HepG2 (cell line): Measurements from ENCODE around the gene TOB1. TPM values are rescaled to one million over a fixed set of nuclear protein-coding genes. Genes with fewer than 3 reads are reported as not detected.
A peak's percentile ranks its signal among the peaks of the same experiment; 100 is the strongest.

Experiments
- ARHGAP35 ChIP-seq: sonication (generic); formaldehyde crosslinking; IDR thresholded peaks from 2 replicates; pipeline ENCODE4 v1.9.0; 2022; ENCODE audit warnings: mild to moderate bottlenecking, inconsistent platforms, moderate library complexity, missing genetic modification reagents, borderline replicate concordance
- BHLHE40 ChIP-seq: IDR thresholded peaks from 2 replicates; pipeline ENCODE4 v1.6.1; 2011; ENCODE audit warnings: low read length, improper control_type of control experiment
- CENPX ChIP-seq: sonication (generic); formaldehyde crosslinking; IDR thresholded peaks from 2 replicates; pipeline ENCODE4 v1.9.0; 2021; ENCODE audit warnings: mild to moderate bottlenecking, missing genetic modification reagents, moderate library complexity
- DNMT1 ChIP-seq: sonication (generic); formaldehyde crosslinking; IDR thresholded peaks from 2 replicates; pipeline ENCODE4 v1.5.1; 2020; ENCODE audit warnings: mild to moderate bottlenecking, missing genetic modification reagents
- EP300 ChIP-seq, 3 experiments: sonication (generic) in 1 of 3; formaldehyde crosslinking in 1 of 3; IDR thresholded peaks; 2 replicates each; pipeline versions ENCODE4 v1.5.1 to v1.6.1; 2011 to 2020; ENCODE audit warnings: low read depth in 2 of 3, low read length in 2 of 3, borderline replicate concordance in 1 of 3, improper control_type of control experiment in 1 of 3, mild to moderate bottlenecking in 1 of 3, missing genetic modification reagents in 1 of 3, moderate library complexity in 1 of 3
- FOXM1 ChIP-seq: sonication (generic); formaldehyde crosslinking; IDR thresholded peaks from 2 replicates; pipeline ENCODE4 v1.5.0; 2020; ENCODE audit warnings: missing genetic modification reagents
- HIVEP1 ChIP-seq: sonication (generic); formaldehyde crosslinking; IDR thresholded peaks from 2 replicates; pipeline ENCODE4 v1.4.0; 2020; ENCODE audit warnings: mild to moderate bottlenecking, missing genetic modification reagents
- HNRNPH1 ChIP-seq: fragments of 200-400 bp; formaldehyde crosslinking; optimal IDR thresholded peaks from 2 replicates; pipeline ENCODE3; 2017; ENCODE audit warnings: mild to moderate bottlenecking, low read depth, low read length
- HOXA7 ChIP-seq: sonication (generic); formaldehyde crosslinking; IDR thresholded peaks from 2 replicates; pipeline ENCODE4 v1.8.1; 2022; ENCODE audit warnings: mild to moderate bottlenecking, missing genetic modification reagents, moderate library complexity
- MAF1 ChIP-seq: sonication (generic); formaldehyde crosslinking; IDR thresholded peaks from 2 replicates; pipeline ENCODE4 v1.5.0; 2020; ENCODE audit warnings: missing genetic modification reagents, borderline replicate concordance
- MAFG ChIP-seq: sonication (generic); formaldehyde crosslinking; IDR thresholded peaks from 2 replicates; pipeline ENCODE4 v1.5.1; 2020; ENCODE audit warnings: mild to moderate bottlenecking, missing genetic modification reagents
- SMAD3 ChIP-seq: sonication (generic); formaldehyde crosslinking; IDR thresholded peaks from 2 replicates; pipeline ENCODE4 v1.4.0; 2020; ENCODE audit warnings: missing genetic modification reagents
- TCF12 ChIP-seq, 2 experiments: fragments of 450-650 bp in 1 of 2; sonication (generic) in 1 of 2; formaldehyde crosslinking in 1 of 2; IDR thresholded peaks; 2 replicates each; pipeline versions ENCODE4 v1.6.1 to v1.8.0; 2017 to 2022; ENCODE audit warnings: antibody characterized with exemption in 1 of 2, mild to moderate bottlenecking in 1 of 2, missing genetic modification reagents in 1 of 2, moderate library complexity in 1 of 2
- ZBTB21 ChIP-seq: sonication (generic); formaldehyde crosslinking; IDR thresholded peaks from 2 replicates; pipeline ENCODE4 v1.4.0; 2020; ENCODE audit warnings: missing genetic modification reagents
- ZC3H4 ChIP-seq: sonication (generic); formaldehyde crosslinking; IDR thresholded peaks from 2 replicates; pipeline ENCODE4 v1.4.0; 2020; ENCODE audit warnings: missing genetic modification reagents, borderline replicate concordance
- ZNF746 ChIP-seq: sonication (generic); formaldehyde crosslinking; IDR thresholded peaks from 2 replicates; pipeline ENCODE4 v1.8.0; 2022; ENCODE audit warnings: mild to moderate bottlenecking, missing genetic modification reagents
- polyA plus RNA-seq, 8 experiments: library from polyadenylated mRNA; depleted of rRNA in 3 of 8; stranded (reverse) in 7 of 8; unstranded in 1 of 8; fragments of >200 nt; fragmentation: Illumina TruSeq in 4 of 8; extraction: Trizol in 4 of 8; gene quantifications; 2 replicates each; pipeline versions ENCODE4 v1.2.1 to v1.2.3, GENCODE V29; 2011 to 2016; ENCODE audit warnings: low read depth in 4 of 8, missing spikeins in 1 of 8, mixed read lengths in 1 of 8; ENCODE audit not compliant: insufficient read depth in 1 of 8
- total RNA-seq, 5 experiments: library from RNA; depleted of rRNA; stranded (reverse); fragments of >200 nt; fragmentation: Illumina TruSeq; extraction: Trizol; gene quantifications; 2 replicates each; pipeline ENCODE4 v1.2.3, GENCODE V29; 2016; ENCODE audit warnings: low read depth in 1 of 5
- TF ChIP-seq, protein P1 (sequence below): sonication (generic); formaldehyde crosslinking; IDR thresholded peaks from 2 replicates; pipeline ENCODE4 v1.4.0; 2020; ENCODE audit warnings: missing genetic modification reagents
- TF ChIP-seq, protein P2 (sequence below): sonication (generic); formaldehyde crosslinking; IDR thresholded peaks from 2 replicates; pipeline ENCODE4 v1.5.0; 2020; ENCODE audit warnings: mild to moderate bottlenecking, missing genetic modification reagents, borderline replicate concordance
- TF ChIP-seq, protein P3 (sequence below): IDR thresholded peaks from 2 replicates; pipeline ENCODE4 v1.6.1; 2016; ENCODE audit warnings: mild to moderate bottlenecking
- TF ChIP-seq, protein P4 (sequence below): IDR thresholded peaks from 2 replicates; pipeline ENCODE4 v1.6.1; 2018; ENCODE audit warnings: missing genetic modification reagents, mild to moderate bottlenecking, missing compliant biosample characterization

Gene TOB1
- total and polyA plus RNA-seq, 2 of the 13 experiments (the other 11 are each of a cell fraction or from before 2014, with no cell fraction given) = 21.9 to 57.7 TPM

DNA sequence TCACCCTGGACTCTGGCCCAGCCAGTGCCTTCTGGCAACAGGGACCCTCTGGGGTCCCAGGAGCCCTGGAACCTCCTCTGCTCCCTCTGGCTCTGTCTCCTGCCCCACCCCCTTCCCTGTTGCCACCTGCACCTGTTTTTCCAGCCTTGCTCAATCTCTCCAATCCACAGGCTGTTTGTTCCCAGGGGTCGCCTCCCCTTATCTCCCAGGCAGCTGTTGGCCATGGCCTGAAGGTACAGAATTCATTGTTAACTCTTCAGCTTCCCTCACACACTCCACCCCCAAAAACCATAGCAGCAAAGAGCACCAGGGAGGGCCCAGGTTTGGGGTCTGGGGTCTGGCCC is 39.3 kb upstream of the TOB1 start (continued):
- TF ChIP-seq, protein P1, sequence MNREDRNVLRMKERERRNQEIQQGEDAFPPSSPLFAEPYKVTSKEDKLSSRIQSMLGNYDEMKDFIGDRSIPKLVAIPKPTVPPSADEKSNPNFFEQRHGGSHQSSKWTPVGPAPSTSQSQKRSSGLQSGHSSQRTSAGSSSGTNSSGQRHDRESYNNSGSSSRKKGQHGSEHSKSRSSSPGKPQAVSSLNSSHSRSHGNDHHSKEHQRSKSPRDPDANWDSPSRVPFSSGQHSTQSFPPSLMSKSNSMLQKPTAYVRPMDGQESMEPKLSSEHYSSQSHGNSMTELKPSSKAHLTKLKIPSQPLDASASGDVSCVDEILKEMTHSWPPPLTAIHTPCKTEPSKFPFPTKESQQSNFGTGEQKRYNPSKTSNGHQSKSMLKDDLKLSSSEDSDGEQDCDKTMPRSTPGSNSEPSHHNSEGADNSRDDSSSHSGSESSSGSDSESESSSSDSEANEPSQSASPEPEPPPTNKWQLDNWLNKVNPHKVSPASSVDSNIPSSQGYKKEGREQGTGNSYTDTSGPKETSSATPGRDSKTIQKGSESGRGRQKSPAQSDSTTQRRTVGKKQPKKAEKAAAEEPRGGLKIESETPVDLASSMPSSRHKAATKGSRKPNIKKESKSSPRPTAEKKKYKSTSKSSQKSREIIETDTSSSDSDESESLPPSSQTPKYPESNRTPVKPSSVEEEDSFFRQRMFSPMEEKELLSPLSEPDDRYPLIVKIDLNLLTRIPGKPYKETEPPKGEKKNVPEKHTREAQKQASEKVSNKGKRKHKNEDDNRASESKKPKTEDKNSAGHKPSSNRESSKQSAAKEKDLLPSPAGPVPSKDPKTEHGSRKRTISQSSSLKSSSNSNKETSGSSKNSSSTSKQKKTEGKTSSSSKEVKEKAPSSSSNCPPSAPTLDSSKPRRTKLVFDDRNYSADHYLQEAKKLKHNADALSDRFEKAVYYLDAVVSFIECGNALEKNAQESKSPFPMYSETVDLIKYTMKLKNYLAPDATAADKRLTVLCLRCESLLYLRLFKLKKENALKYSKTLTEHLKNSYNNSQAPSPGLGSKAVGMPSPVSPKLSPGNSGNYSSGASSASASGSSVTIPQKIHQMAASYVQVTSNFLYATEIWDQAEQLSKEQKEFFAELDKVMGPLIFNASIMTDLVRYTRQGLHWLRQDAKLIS = no peak
- TF ChIP-seq DNMT1 (no peak), ARHGAP35 (CRISPR knock-in tag) (no peak), MAFG (CRISPR knock-in tag) (no peak), HIVEP1 (no peak), ZBTB21 (CRISPR knock-in tag) (no peak), FOXM1 (CRISPR knock-in tag) (no peak), HNRNPH1 (no peak), EP300 (IDR thresholded peaks at IDR 0.05; ENCODE audit: low read depth in 2 of 2, low read length in 2 of 2) (peak in 1 of 2 experiments; percentile 91; a peak in 2 of 4 replicates), EP300 (CRISPR knock-in tag; IDR thresholded peaks at IDR 0.05; ENCODE audit: borderline replicate concordance) (peak; percentile 71; the same call in 1 of the 2 replicates), ZNF746 (CRISPR knock-in tag) (peak; percentile 76), CENPX (CRISPR knock-in tag) (no peak), ZC3H4 (no peak; the same call in 1 of the 2 replicates), BHLHE40 (no peak), TCF12 (IDR thresholded peaks at IDR 0.05) (no peak), TCF12 (CRISPR knock-in tag; IDR thresholded peaks at IDR 0.05) (peak; percentile 90; the same call in 1 of the 2 replicates), HOXA7 (CRISPR knock-in tag) (no peak), MAF1 (CRISPR knock-in tag) (no peak), SMAD3 (CRISPR knock-in tag) (no peak)
- TF ChIP-seq, protein P2, sequence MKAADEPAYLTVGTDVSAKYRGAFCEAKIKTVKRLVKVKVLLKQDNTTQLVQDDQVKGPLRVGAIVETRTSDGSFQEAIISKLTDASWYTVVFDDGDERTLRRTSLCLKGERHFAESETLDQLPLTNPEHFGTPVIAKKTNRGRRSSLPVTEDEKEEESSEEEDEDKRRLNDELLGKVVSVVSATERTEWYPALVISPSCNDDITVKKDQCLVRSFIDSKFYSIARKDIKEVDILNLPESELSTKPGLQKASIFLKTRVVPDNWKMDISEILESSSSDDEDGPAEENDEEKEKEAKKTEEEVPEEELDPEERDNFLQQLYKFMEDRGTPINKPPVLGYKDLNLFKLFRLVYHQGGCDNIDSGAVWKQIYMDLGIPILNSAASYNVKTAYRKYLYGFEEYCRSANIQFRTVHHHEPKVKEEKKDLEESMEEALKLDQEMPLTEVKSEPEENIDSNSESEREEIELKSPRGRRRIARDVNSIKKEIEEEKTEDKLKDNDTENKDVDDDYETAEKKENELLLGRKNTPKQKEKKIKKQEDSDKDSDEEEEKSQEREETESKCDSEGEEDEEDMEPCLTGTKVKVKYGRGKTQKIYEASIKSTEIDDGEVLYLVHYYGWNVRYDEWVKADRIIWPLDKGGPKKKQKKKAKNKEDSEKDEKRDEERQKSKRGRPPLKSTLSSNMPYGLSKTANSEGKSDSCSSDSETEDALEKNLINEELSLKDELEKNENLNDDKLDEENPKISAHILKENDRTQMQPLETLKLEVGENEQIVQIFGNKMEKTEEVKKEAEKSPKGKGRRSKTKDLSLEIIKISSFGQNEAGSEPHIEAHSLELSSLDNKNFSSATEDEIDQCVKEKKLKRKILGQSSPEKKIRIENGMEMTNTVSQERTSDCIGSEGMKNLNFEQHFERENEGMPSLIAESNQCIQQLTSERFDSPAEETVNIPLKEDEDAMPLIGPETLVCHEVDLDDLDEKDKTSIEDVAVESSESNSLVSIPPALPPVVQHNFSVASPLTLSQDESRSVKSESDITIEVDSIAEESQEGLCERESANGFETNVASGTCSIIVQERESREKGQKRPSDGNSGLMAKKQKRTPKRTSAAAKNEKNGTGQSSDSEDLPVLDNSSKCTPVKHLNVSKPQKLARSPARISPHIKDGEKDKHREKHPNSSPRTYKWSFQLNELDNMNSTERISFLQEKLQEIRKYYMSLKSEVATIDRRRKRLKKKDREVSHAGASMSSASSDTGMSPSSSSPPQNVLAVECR (CRISPR knock-in tag) = peak; percentile 59; the same call in 1 of the 2 replicates
- TF ChIP-seq, protein P3, sequence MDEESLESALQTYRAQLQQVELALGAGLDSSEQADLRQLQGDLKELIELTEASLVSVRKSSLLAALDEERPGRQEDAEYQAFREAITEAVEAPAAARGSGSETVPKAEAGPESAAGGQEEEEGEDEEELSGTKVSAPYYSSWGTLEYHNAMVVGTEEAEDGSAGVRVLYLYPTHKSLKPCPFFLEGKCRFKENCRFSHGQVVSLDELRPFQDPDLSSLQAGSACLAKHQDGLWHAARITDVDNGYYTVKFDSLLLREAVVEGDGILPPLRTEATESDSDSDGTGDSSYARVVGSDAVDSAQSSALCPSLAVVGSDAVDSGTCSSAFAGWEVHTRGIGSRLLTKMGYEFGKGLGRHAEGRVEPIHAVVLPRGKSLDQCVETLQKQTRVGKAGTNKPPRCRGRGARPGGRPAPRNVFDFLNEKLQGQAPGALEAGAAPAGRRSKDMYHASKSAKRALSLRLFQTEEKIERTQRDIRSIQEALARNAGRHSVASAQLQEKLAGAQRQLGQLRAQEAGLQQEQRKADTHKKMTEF = peak; percentile 57
- TF ChIP-seq, protein P4, sequence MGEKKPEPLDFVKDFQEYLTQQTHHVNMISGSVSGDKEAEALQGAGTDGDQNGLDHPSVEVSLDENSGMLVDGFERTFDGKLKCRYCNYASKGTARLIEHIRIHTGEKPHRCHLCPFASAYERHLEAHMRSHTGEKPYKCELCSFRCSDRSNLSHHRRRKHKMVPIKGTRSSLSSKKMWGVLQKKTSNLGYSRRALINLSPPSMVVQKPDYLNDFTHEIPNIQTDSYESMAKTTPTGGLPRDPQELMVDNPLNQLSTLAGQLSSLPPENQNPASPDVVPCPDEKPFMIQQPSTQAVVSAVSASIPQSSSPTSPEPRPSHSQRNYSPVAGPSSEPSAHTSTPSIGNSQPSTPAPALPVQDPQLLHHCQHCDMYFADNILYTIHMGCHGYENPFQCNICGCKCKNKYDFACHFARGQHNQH = peak; percentile 84
